Activated CD8-positive, alpha-beta memory T cell treated with anti-CD3 and anti-CD28 coated beads for 1 hour (primary cell): ENCODE measurements around the gene CNTN4.
"Not testable (repeated sequence)": the region's sequence is repeated elsewhere in the genome, so short reads cannot be mapped to it uniquely, and the experiment has no call there.

Experiments
- DNase-seq, 2 donors: peaks; one replicate each; pipeline ENCODE4 v3.0.0-alpha.2; 2020; ENCODE audit warnings: low read depth in 1 of 2; ENCODE audit errors: extremely low read depth in 1 of 2

CNTN4 gene

GRCh38 chr3:2510591-2511145 is 412.0 kb downstream of the CNTN4 start:
- no peak for DNase-seq

- no peak for DNase-seq
Observed at GRCh38 chr3:2511356-2511755, 412.7 kb downstream of the CNTN4 start.

- DNase-seq = no peak
Observed at GRCh38 chr3:2512881-2513280, 414.2 kb downstream of the CNTN4 start.

GRCh38 chr3:2513986-2514385 is 415.3 kb downstream of the CNTN4 start:
- DNase-seq = no peak

GRCh38 chr3:2516762-2517441 is 418.2 kb downstream of the CNTN4 start:
- DNase-seq = no peak

GRCh38 chr3:2517500-2518172 is 419.0 kb downstream of the CNTN4 start:
- DNase-seq = no peak

GRCh38 chr3:2523281-2523836 is 424.7 kb downstream of the CNTN4 start:
- DNase-seq = no peak

- DNase-seq = no peak
Observed at GRCh38 chr3:2525968-2526367, 427.3 kb downstream of the CNTN4 start.

- no peak for DNase-seq
Observed at GRCh38 chr3:2526926-2527325, 428.3 kb downstream of the CNTN4 start.

- DNase-seq = not testable (repeated sequence)
Observed at GRCh38 chr3:2527328-2527727, 428.7 kb downstream of the CNTN4 start.

GRCh38 chr3:2534767-2535166 is 436.1 kb downstream of the CNTN4 start:
- DNase-seq = not testable (repeated sequence)

GRCh38 chr3:2535206-2535605 is 436.5 kb downstream of the CNTN4 start:
- DNase-seq = no peak

- DNase-seq = no peak
Observed at GRCh38 chr3:2536575-2536974, 437.9 kb downstream of the CNTN4 start.

GRCh38 chr3:2540115-2540514 is 441.4 kb downstream of the CNTN4 start:
- DNase-seq = no peak

GRCh38 chr3:2543247-2543646 is 444.6 kb downstream of the CNTN4 start:
- DNase-seq = no peak

GRCh38 chr3:2544212-2544611 is 445.5 kb downstream of the CNTN4 start:
- DNase-seq = no peak

GRCh38 chr3:2544718-2545117 is 446.1 kb downstream of the CNTN4 start:
- DNase-seq = no peak

GRCh38 chr3:2547049-2547448 is 448.4 kb downstream of the CNTN4 start:
- DNase-seq = no peak

- DNase-seq = no peak
Observed at GRCh38 chr3:2554656-2555055, 456.0 kb downstream of the CNTN4 start.

GRCh38 chr3:2558796-2559195 is 460.1 kb downstream of the CNTN4 start:
- DNase-seq = no peak

- no peak for DNase-seq
Observed at GRCh38 chr3:2567451-2567850, 468.8 kb downstream of the CNTN4 start.

GRCh38 chr3:2568156-2568555 is 469.5 kb downstream of the CNTN4 start:
- DNase-seq = no peak
